ENCODE results near the gene TTLL10. TPM values are rescaled to one million over a fixed set of nuclear protein-coding genes. Genes with fewer than 3 reads are reported as not detected.

TTLL10 gene
- total and polyA plus RNA-seq, 2 experiments from 2014 or later: not detected

GRCh38 chr1:1183221-1183747, 9.6 kb downstream of the TTLL10 start:
- no peaks in the 10 kb centered on the region for H4K20me1 ChIP-seq (ENCODE audit: insufficient read depth)
- no peak overlapping the region for H3K9ac ChIP-seq
- H3K79me2 ChIP-seq (ENCODE audit: insufficient read depth): no peaks in the 10 kb centered on the region
- no peaks in the 10 kb centered on the region for H3K36me3 ChIP-seq (ENCODE audit: low read depth)
- H2AFZ ChIP-seq: no peak overlapping the region
- in situ Hi-C loops (cut with MboI): no loop called here
- TF ChIP-seq EZH2 (IDR thresholded peaks at IDR 0.05; ENCODE audit: insufficient read depth, poor library complexity, severe bottlenecking) (no peak), EZH2phosphoT487 (IDR thresholded peaks at IDR 0.05; ENCODE audit: insufficient read depth, low read depth) (no peak)
- H3K27ac ChIP-seq: no peak overlapping the region
- DNase-seq: no peak
- 60 to 63% methylated on average over 9 to 21 of the region's 21 CpGs for WGBS, 2 experiments (ENCODE audit: low coverage in 1 of 2, low lambda C conversion rate in 2 of 2, missing lambda C conversion rate in 2 of 2)
- no peak overlapping the region for H3K4me3 ChIP-seq
- no peaks in the 10 kb centered on the region for H3K4me1 ChIP-seq (ENCODE audit: insufficient read depth)
- no peak overlapping the region for H3K4me2 ChIP-seq (ENCODE audit: unreplicated experiment)
- H3K27me3 ChIP-seq (replicated peaks; ENCODE audit: insufficient read depth): no peaks in the 10 kb centered on the region
- no peaks in the 10 kb centered on the region for H3F3A ChIP-seq (ENCODE audit: insufficient read depth)
- no peaks in the 10 kb centered on the region for H3K9me2 ChIP-seq (ENCODE audit: insufficient read depth)
- H3K9me3 ChIP-seq (ENCODE audit: low read depth): no peaks in the 10 kb centered on the region

GRCh38 chr1:1183833-1184775, 10.4 kb downstream of the TTLL10 start:
- TF ChIP-seq EZH2phosphoT487 (IDR thresholded peaks at IDR 0.05; ENCODE audit: insufficient read depth, low read depth) (no peak), EZH2 (IDR thresholded peaks at IDR 0.05; ENCODE audit: insufficient read depth, poor library complexity, severe bottlenecking) (no peak)

GRCh38 chr1:1185101-1185765, 11.6 kb downstream of the TTLL10 start:
- in situ Hi-C loops (cut with MboI): no loop called here
- H3K9me3 ChIP-seq (ENCODE audit: low read depth): no peaks in the 10 kb centered on the region
- no peaks in the 10 kb centered on the region for H3K4me1 ChIP-seq (ENCODE audit: insufficient read depth)
- no peak overlapping the region for H3K4me3 ChIP-seq
- no peak for DNase-seq
- no peaks in the 10 kb centered on the region for H3K36me3 ChIP-seq (ENCODE audit: low read depth)
- no peaks in the 10 kb centered on the region for H3K9me2 ChIP-seq (ENCODE audit: insufficient read depth)
- WGBS, 2 experiments (ENCODE audit: low coverage in 1 of 2, low lambda C conversion rate in 2 of 2, missing lambda C conversion rate in 2 of 2): 67 to 69% methylated on average over 29 to 31 of the region's 31 CpGs
- H3K27me3 ChIP-seq (replicated peaks; ENCODE audit: insufficient read depth): peaks cover 6% of the 10 kb centered on the region
- H3K27ac ChIP-seq: no peak overlapping the region
- H2AFZ ChIP-seq: no peak overlapping the region
- no peaks in the 10 kb centered on the region for H3K79me2 ChIP-seq (ENCODE audit: insufficient read depth)
- TF ChIP-seq EZH2 (IDR thresholded peaks at IDR 0.05; ENCODE audit: insufficient read depth, poor library complexity, severe bottlenecking) (no peak), EZH2phosphoT487 (IDR thresholded peaks at IDR 0.05; ENCODE audit: insufficient read depth, low read depth) (no peak)
- no peak overlapping the region for H3K4me2 ChIP-seq (ENCODE audit: unreplicated experiment)
- no peaks in the 10 kb centered on the region for H4K20me1 ChIP-seq (ENCODE audit: insufficient read depth)
- no peak overlapping the region for H3K9ac ChIP-seq
- no peaks in the 10 kb centered on the region for H3F3A ChIP-seq (ENCODE audit: insufficient read depth)

More at GRCh38 chr1:1183833-1184775, 10.4 kb downstream of the TTLL10 start:
- Histone ChIP-seq H3K27ac (no peak overlapping the region), H3K9ac (no peak overlapping the region), H3K4me2 (ENCODE audit: unreplicated experiment) (no peak overlapping the region), H4K20me1 (ENCODE audit: insufficient read depth) (no peaks in the 10 kb centered on the region), H3K79me2 (ENCODE audit: insufficient read depth) (no peaks in the 10 kb centered on the region), H3K4me1 (ENCODE audit: insufficient read depth) (no peaks in the 10 kb centered on the region), H3K9me2 (ENCODE audit: insufficient read depth) (no peaks in the 10 kb centered on the region), H3K9me3 (ENCODE audit: low read depth) (no peaks in the 10 kb centered on the region), H3K36me3 (ENCODE audit: low read depth) (no peaks in the 10 kb centered on the region), H3F3A (ENCODE audit: insufficient read depth) (no peaks in the 10 kb centered on the region), H2AFZ (no peak overlapping the region), H3K27me3 (replicated peaks; ENCODE audit: insufficient read depth) (no peaks in the 10 kb centered on the region), H3K4me3 (no peak overlapping the region)
- in situ Hi-C loops (cut with MboI): no loop called here
- DNase-seq: no peak
- WGBS, 2 experiments (ENCODE audit: low coverage in 1 of 2, low lambda C conversion rate in 2 of 2, missing lambda C conversion rate in 2 of 2): 71 to 74% methylated on average over 21 to 33 of the region's 33 CpGs

- H3K27ac ChIP-seq: no peak overlapping the region
- H3K9me3 ChIP-seq (ENCODE audit: low read depth): no peaks in the 10 kb centered on the region
- H3K79me2 ChIP-seq (ENCODE audit: insufficient read depth): no peaks in the 10 kb centered on the region
- no peaks in the 10 kb centered on the region for H3K4me1 ChIP-seq (ENCODE audit: insufficient read depth)
- H3K9ac ChIP-seq: no peak overlapping the region
- H3K27me3 ChIP-seq (replicated peaks; ENCODE audit: insufficient read depth): peaks cover 15% of the 10 kb centered on the region
- DNase-seq: no peak
- in situ Hi-C loops (cut with MboI): no loop called here
- H4K20me1 ChIP-seq (ENCODE audit: insufficient read depth): no peaks in the 10 kb centered on the region
- no peak overlapping the region for H2AFZ ChIP-seq
- no peaks in the 10 kb centered on the region for H3K9me2 ChIP-seq (ENCODE audit: insufficient read depth)
- H3K4me2 ChIP-seq (ENCODE audit: unreplicated experiment): no peak overlapping the region
- TF ChIP-seq EZH2 (IDR thresholded peaks at IDR 0.05; ENCODE audit: insufficient read depth, poor library complexity, severe bottlenecking): no peak
- H3F3A ChIP-seq (ENCODE audit: insufficient read depth): no peaks in the 10 kb centered on the region
- no peak overlapping the region for H3K4me3 ChIP-seq
- H3K36me3 ChIP-seq (ENCODE audit: low read depth): no peaks in the 10 kb centered on the region
Observed at GRCh38 chr1:1187938-1188337, 14.3 kb downstream of the TTLL10 start.

Data from GM23248 (cell line).